Brain microvascular endothelial cell (primary cell): ENCODE results near the gene NHSL2.

Source experiments
- DNase-seq: peaks from one replicate; pipeline ENCODE4 v3.0.0-alpha.2; 2020
- H3K27ac ChIP-seq: fragments of 250-450 bp; sonication (Bioruptor Pico); 2 replicates; pipeline ENCODE4 v1.5.1; 2020; ENCODE audit warnings: mild to moderate bottlenecking, moderate library complexity
- H3K27me3 ChIP-seq: fragments of 250-450 bp; sonication (Bioruptor Pico); replicated peaks from 2 replicates; pipeline ENCODE4 v1.5.1; 2020; ENCODE audit warnings: mild to moderate bottlenecking
- H3K36me3 ChIP-seq: fragments of 250-450 bp; sonication (Bioruptor Pico); replicated peaks from 2 replicates; pipeline ENCODE4 v1.5.1; 2020; ENCODE audit warnings: mild to moderate bottlenecking
- H3K4me3 ChIP-seq: 2 replicates; pipeline ENCODE4 v1.5.1; 2011; ENCODE audit warnings: low read depth, mild to moderate bottlenecking, control low read depth, low read length, moderate library complexity
- in situ Hi-C: cut with HindIII; loops from 2 replicates; pipeline ENCODE4 v1.10.0; 2017; ENCODE audit warnings: low sequenced_read_pairs, low pct_ligation_motif_present
- TF ChIP-seq, protein P1 (sequence below): IDR thresholded peaks from 2 replicates; pipeline ENCODE4 v1.5.1; 2011; ENCODE audit warnings: low read depth, mild to moderate bottlenecking, moderate library complexity, low read length, control low read depth, inconsistent platforms; ENCODE audit errors: missing control alignments

NHSL2 gene

DNA sequence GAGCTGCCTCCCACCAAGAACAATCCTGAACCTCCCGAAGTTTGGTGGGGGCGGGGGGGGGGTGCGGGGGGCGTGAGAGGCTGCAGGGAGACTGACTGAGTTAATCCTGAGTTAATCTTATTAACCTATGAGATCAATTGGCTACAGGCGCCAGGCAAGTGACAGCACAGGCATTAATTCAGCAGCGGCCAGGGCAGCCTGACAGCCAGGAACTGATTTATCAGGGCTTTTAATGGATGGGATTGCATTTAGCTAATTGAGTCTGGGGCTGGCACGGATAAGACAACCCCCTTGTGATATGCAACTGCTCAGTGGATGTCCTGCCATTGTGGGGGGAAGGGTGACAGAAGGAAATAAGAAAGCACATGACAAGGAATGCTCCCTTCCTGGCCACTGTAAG is 204.7 kb downstream of the NHSL2 start:
- no peak for DNase-seq
- H3K4me3 ChIP-seq: no peak overlapping the region
- in situ Hi-C loops: no loop called here
- no peaks in the 10 kb centered on the region for H3K36me3 ChIP-seq
- peaks cover 2% of the 10 kb centered on the region for H3K27me3 ChIP-seq
- TF ChIP-seq, protein P1, sequence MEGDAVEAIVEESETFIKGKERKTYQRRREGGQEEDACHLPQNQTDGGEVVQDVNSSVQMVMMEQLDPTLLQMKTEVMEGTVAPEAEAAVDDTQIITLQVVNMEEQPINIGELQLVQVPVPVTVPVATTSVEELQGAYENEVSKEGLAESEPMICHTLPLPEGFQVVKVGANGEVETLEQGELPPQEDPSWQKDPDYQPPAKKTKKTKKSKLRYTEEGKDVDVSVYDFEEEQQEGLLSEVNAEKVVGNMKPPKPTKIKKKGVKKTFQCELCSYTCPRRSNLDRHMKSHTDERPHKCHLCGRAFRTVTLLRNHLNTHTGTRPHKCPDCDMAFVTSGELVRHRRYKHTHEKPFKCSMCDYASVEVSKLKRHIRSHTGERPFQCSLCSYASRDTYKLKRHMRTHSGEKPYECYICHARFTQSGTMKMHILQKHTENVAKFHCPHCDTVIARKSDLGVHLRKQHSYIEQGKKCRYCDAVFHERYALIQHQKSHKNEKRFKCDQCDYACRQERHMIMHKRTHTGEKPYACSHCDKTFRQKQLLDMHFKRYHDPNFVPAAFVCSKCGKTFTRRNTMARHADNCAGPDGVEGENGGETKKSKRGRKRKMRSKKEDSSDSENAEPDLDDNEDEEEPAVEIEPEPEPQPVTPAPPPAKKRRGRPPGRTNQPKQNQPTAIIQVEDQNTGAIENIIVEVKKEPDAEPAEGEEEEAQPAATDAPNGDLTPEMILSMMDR: no peak
- no peak overlapping the region for H3K27ac ChIP-seq

DNA sequence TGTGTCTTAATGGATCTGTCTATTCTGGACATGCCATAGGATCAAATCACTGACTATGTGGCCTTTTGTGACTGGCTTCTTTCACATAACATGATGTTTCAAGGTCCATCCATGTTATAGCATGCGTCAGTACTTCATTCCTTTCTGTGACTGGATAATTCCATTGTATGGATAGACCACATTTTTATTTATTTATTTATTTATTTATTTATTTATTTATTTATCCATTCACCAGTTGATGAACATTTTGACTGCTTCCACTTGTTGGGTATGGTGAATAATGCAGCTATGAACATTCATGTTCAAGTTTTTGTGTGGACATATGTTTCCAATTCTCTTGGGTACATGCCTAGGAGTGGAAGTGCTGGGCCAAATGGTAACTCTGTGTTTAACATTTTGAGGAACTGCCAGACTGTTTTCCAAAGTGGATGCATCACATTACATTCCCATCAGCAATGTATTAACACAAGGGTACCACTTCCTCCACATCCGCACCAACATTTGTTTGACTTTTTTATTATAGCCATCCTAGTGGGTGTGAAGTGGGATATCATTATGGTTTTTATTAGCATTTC is 207.1 kb downstream of the NHSL2 start:
- no peak overlapping the region for H3K27ac ChIP-seq
- no peak for DNase-seq
- H3K36me3 ChIP-seq: no peaks in the 10 kb centered on the region
- no peaks in the 10 kb centered on the region for H3K27me3 ChIP-seq
- in situ Hi-C loops: no loop called here
- TF ChIP-seq, protein P1: no peak
- no peak overlapping the region for H3K4me3 ChIP-seq

DNA sequence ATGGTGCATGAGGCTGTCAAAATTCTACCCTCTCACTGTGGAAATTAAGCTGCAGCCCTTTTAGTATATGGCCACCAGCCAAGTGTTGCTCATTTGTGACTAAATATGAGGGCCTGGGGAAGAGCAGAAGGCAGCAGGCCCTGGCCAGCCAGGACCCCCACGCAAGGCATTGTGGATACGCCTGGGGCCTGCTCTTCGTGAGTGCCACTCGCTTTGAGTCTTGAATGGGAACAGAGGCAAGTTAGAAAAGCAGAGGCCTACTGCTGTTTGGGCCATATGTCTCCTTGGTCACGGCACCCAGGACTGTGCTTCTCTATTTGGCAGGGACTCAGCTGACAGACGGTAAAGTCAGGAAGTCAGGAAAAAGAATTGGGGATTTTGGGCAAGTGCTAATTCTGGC is 210.2 kb downstream of the NHSL2 start:
- TF ChIP-seq, protein P1: no peak
- Histone ChIP-seq H3K27ac (no peak overlapping the region), H3K4me3 (no peak overlapping the region), H3K27me3 (peaks cover 3% of the 10 kb centered on the region), H3K36me3 (no peaks in the 10 kb centered on the region)
- in situ Hi-C loops: loop anchor here (10.0 kb wide), 1 partner anchor 106 kb away; no protein-coding TSS in a partner anchor
- DNase-seq: no peak

DNA sequence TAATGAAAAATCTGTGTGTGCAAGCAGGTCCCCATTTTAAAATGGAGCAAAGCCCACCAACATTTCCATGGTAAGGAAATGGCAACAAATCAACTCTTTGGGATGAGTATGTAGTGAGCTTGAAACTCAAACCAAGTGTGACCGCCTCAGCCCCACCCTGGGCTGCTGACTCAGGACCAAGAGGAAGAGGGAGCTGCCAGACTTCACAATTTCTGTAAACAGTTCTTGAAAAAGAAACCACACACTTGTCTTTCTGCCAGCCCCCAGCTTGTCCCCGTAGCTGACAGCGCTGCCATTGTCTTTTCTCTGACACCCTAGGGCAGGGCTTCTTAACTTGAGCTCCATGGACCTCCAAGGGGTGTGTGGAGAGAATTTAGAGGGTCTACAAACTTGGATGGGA is 210.7 kb downstream of the NHSL2 start:
- Histone ChIP-seq H3K4me3 (no peak overlapping the region), H3K36me3 (no peaks in the 10 kb centered on the region), H3K27me3 (peaks cover 3% of the 10 kb centered on the region), H3K27ac (no peak overlapping the region)
- TF ChIP-seq, protein P1: no peak
- in situ Hi-C loops: loop anchor here (10.0 kb wide), 1 partner anchor 107 kb away; no protein-coding TSS in a partner anchor
- peak; percentile 44 for DNase-seq

DNA sequence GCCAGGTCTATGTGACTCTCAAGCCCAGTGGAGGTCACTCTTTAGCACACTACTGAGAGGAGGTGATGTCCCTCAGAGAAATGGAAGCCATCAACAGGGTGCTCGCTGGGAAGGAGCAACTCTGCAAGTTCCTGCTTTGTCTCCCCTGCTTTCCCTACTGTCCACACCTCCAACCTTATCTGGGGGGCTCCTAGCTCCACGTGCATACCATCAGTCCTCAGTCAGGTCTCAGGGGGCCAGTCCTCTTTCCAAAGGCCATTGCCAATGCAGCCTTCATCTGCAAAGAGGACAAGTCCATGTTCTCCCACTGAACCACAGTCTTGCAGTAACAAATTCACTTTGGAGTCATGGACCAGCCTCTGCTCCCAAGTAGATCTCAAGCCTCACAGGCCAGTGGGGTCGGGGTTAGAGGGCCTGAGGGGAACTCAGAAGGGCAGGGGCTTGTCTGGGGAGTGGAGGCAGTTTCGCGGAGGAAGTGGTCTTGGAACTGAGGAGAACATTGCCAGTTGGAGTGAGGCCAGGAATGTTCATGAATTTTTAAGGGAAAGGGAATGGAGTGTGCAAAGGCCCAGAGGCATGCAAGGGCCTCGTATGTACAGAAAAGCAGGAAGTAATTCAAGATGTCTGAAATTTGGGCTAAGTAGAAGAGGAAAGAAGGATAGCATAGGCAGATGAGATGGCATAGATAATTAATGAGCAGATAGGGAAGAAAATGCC is 212.1 kb downstream of the NHSL2 start:
- Histone ChIP-seq H3K36me3 (no peaks in the 10 kb centered on the region), H3K27ac (no peak overlapping the region), H3K4me3 (no peak overlapping the region), H3K27me3 (peaks cover 3% of the 10 kb centered on the region)
- TF ChIP-seq, protein P1: no peak
- in situ Hi-C loops: loop anchor here (10.0 kb wide), 1 partner anchor 108 kb away; no protein-coding TSS in a partner anchor
- DNase-seq: no peak
